CD4-positive, alpha-beta T cell (primary cell): Measurements from ENCODE around the gene C2orf49. TPM values are rescaled to one million over a fixed set of nuclear protein-coding genes. Genes with fewer than 3 reads are reported as not detected.

Source experiments
- ATAC-seq: fragments of 200-7000 bp; cut with Tn5 transposase; one replicate; pipeline ENCODE4 v1.10.0; 2022; ENCODE audit warnings: mild to moderate bottlenecking; ENCODE audit not compliant: poor library complexity
- CTCF ChIA-PET: fragments of 350-600 bp; sonication (Branson Sonifier 250); formaldehyde crosslinking; loops from one replicate; lab custom pipeline; 2021; ENCODE audit warnings: antibody characterized with exemption, inconsistent platforms; lab: Charles Lee
- POLR2A ChIA-PET: fragments of 350-600 bp; sonication (Branson Sonifier 250); formaldehyde crosslinking; loops from one replicate; lab custom pipeline; 2021; ENCODE audit warnings: antibody characterized with exemption, inconsistent platforms; lab: Charles Lee
- DNase-seq, 14 experiments: peaks; one replicate each; pipeline ENCODE4 v3.0.0-alpha.2; 2013 to 2020; ENCODE audit warnings: mixed read lengths in 2 of 14
- H3K27ac ChIP-seq, 2 donors: one replicate each; pipeline versions ENCODE4 v1.5.1 to v1.7.0; 2013; ENCODE audit warnings: low read length in 2 of 2, low read depth in 1 of 2, mild to moderate bottlenecking in 1 of 2
- H3K27me3 ChIP-seq, 2 experiments: 1 replicate in 1 of 2; 2 replicates in 1 of 2; pipeline versions ENCODE4 v1.6.1 to v1.7.0; 2013; ENCODE audit warnings: low read length in 2 of 2, control low read depth in 1 of 2, mild to moderate bottlenecking in 1 of 2, moderate library complexity in 1 of 2; ENCODE audit not compliant: insufficient read depth in 2 of 2, control insufficient read depth in 1 of 2
- H3K36me3 ChIP-seq: one replicate; pipeline ENCODE4 v1.6.1; 2013; ENCODE audit warnings: low read length, control low read depth; ENCODE audit not compliant: insufficient read depth
- H3K4me1 ChIP-seq: one replicate; pipeline ENCODE4 v1.6.1; 2013; ENCODE audit warnings: low read length, control low read depth; ENCODE audit not compliant: insufficient read depth
- H3K4me3 ChIP-seq: one replicate; pipeline ENCODE4 v1.5.1; 2013; ENCODE audit warnings: mild to moderate bottlenecking, low read length, moderate library complexity
- H3K9me3 ChIP-seq, 2 experiments: 1 replicate in 1 of 2; 2 replicates in 1 of 2; pipeline versions ENCODE4 v1.6.1 to v1.7.0; 2013; ENCODE audit warnings: low read length in 2 of 2, mild to moderate bottlenecking in 2 of 2, control low read depth in 1 of 2, moderate library complexity in 1 of 2; ENCODE audit not compliant: control insufficient read depth in 1 of 2, insufficient read depth in 1 of 2
- H3K27ac Mint-ChIP-seq: one replicate; pipeline ENCODE4 v1.8.0; 2020; ENCODE audit warnings: mixed read lengths
- H3K27me3 Mint-ChIP-seq: one replicate; pipeline ENCODE4 v1.8.0; 2021; ENCODE audit warnings: mixed read lengths
- H3K36me3 Mint-ChIP-seq: one replicate; pipeline ENCODE4 v1.8.0; 2021; ENCODE audit warnings: low read depth, mixed read lengths
- H3K4me1 Mint-ChIP-seq: one replicate; pipeline ENCODE4 v1.8.0; 2021; ENCODE audit warnings: low read depth, mixed read lengths
- H3K4me3 Mint-ChIP-seq: one replicate; pipeline ENCODE4 v1.8.0; 2020; ENCODE audit warnings: mild to moderate bottlenecking, mixed read lengths
- H3K9me3 Mint-ChIP-seq: one replicate; pipeline ENCODE4 v1.8.0; 2020; ENCODE audit warnings: mixed read lengths
- CTCF ChIP-seq: fragments of 200-600 bp; IDR thresholded peaks from one replicate; pipeline ENCODE4 v1.8.0; 2022; ENCODE audit warnings: antibody characterized with exemption, mild to moderate bottlenecking
- intact Hi-C, 2 experiments: fragments of 100-400 bp; cut with DNase I in 1 of 2; cut with micrococcal nuclease in 1 of 2; formaldehyde crosslinking; loops; one replicate each; pipeline versions ENCODE4 v1.15.1 to v1.9.0; 2023 to 2025; cut with DNase I, micrococcal nuclease
- total RNA-seq, 174 experiments: library from RNA in 2 of 174; stranded (reverse) in 2 of 174; gene quantifications; one replicate each; pipeline ENCODE4 v1.2.3 and lab custom pipeline; 2021 to 2026

Gene C2orf49
- total RNA-seq, 2 experiments from 2014 or later, result 28.8 to 29.4 TPM

GRCh38 chr2:105364436-105365139 is 27.2 kb downstream of the C2orf49 start:
- H3K27ac Mint-ChIP-seq, result no peak overlapping the region
- no peaks in the 10 kb centered on the region for H3K27me3 ChIP-seq
- no peak overlapping the region for H3K4me3 Mint-ChIP-seq
- H3K9me3 ChIP-seq, result no peaks in the 10 kb centered on the region
- H3K4me1 ChIP-seq, result peaks cover 9% of the 10 kb centered on the region
- H3K4me3 ChIP-seq, result no peak overlapping the region
- no peak for TF ChIP-seq CTCF
- H3K36me3 Mint-ChIP-seq, result peaks cover 12% of the 10 kb centered on the region
- H3K27me3 Mint-ChIP-seq, result no peaks in the 10 kb centered on the region
- H3K4me1 Mint-ChIP-seq, result peaks cover 44% of the 10 kb centered on the region
- H3K36me3 ChIP-seq, result peaks cover 2% of the 10 kb centered on the region
- POLR2A ChIA-PET, result interaction anchor here (1.0 kb wide), 1 partner anchor 36 kb away, joined by 3 read pairs; no protein-coding TSS in a partner anchor
- intact Hi-C loops, result loop anchor here in 1 of 2 experiments (5.0 kb wide), 2 partner anchors 1178 to 1218 kb away; no protein-coding TSS in a partner anchor
- H3K9me3 Mint-ChIP-seq, result no peaks in the 10 kb centered on the region
- CTCF ChIA-PET, result no interaction called here
- DNase-seq, result no peak
- ATAC-seq, result no peak
- no peak overlapping the region for H3K27ac ChIP-seq

- ChIA-PET CTCF (no interaction called here), POLR2A (no interaction called here)
- Mint-ChIP-seq H3K27ac (no peak overlapping the region), H3K4me1 (peaks cover 46% of the 10 kb centered on the region), H3K9me3 (no peaks in the 10 kb centered on the region), H3K4me3 (no peak overlapping the region), H3K36me3 (peaks cover 9% of the 10 kb centered on the region), H3K27me3 (no peaks in the 10 kb centered on the region)
- no peaks in the 10 kb centered on the region for H3K9me3 ChIP-seq
- H3K27ac ChIP-seq, result no peak overlapping the region
- H3K36me3 ChIP-seq, result no peaks in the 10 kb centered on the region
- no peak for DNase-seq
- ATAC-seq, result no peak
- H3K4me3 ChIP-seq, result no peak overlapping the region
- peaks cover 15% of the 10 kb centered on the region for H3K4me1 ChIP-seq
- no peak for TF ChIP-seq CTCF
- H3K27me3 ChIP-seq, result no peaks in the 10 kb centered on the region
- intact Hi-C loops, result loop anchor here in 1 of 2 experiments (5.0 kb wide), 2 partner anchors 1177 to 1217 kb away; no protein-coding TSS in a partner anchor
Measured at GRCh38 chr2:105365206-105365605, 27.9 kb downstream of the C2orf49 start.

GRCh38 chr2:105368759-105369408 is 31.5 kb downstream of the C2orf49 start:
- ChIA-PET POLR2A (interaction anchor here (1.0 kb wide), 1 partner anchor 150 kb away, joined by 3 read pairs; no protein-coding TSS in a partner anchor), CTCF (interaction anchor here (1.0 to 1.4 kb wide), 2 partner anchors 152 to 176 kb away, joined by 4 to 5 read pairs; no protein-coding TSS in a partner anchor)
- no peaks in the 10 kb centered on the region for H3K9me3 ChIP-seq
- no peaks in the 10 kb centered on the region for H3K9me3 Mint-ChIP-seq
- no peak overlapping the region for H3K4me3 Mint-ChIP-seq
- no peaks in the 10 kb centered on the region for H3K36me3 ChIP-seq
- peaks cover 16% of the 10 kb centered on the region for H3K4me1 Mint-ChIP-seq
- H3K27ac ChIP-seq, result no peak overlapping the region
- H3K4me1 ChIP-seq, result peaks cover 18% of the 10 kb centered on the region
- H3K27me3 Mint-ChIP-seq, result no peaks in the 10 kb centered on the region
- H3K36me3 Mint-ChIP-seq, result no peaks in the 10 kb centered on the region
- DNase-seq, result no peak
- intact Hi-C loops, result loop anchor here (1.0 to 5.0 kb wide), 3 partner anchors 176 to 1213 kb away; no protein-coding TSS in a partner anchor
- no peaks in the 10 kb centered on the region for H3K27me3 ChIP-seq
- no peak overlapping the region for H3K4me3 ChIP-seq
- ATAC-seq, result no peak
- no peak overlapping the region for H3K27ac Mint-ChIP-seq
- TF ChIP-seq CTCF, result no peak
